Body of pancreas (tissue), 4 donors: ENCODE results near the gene ARV1.

Experiments used
- POLR2A ChIP-seq, 3 donors: fragments of 450-650 bp; IDR thresholded peaks; one replicate each; pipeline ENCODE4 v1.6.1; 2016; ENCODE audit warnings: antibody characterized with exemption in 3 of 3, mild to moderate bottlenecking in 2 of 3
- TF ChIP-seq, protein P1 (sequence below), 7 experiments: fragments of 450-650 bp in 4 of 7; fragments of 200-600 bp in 3 of 7; sonication (generic) in 3 of 7; IDR thresholded peaks; one replicate each; pipeline ENCODE4 v1.5.1; 2016 to 2019; ENCODE audit warnings: antibody characterized with exemption in 7 of 7

- TF ChIP-seq, protein P1, sequence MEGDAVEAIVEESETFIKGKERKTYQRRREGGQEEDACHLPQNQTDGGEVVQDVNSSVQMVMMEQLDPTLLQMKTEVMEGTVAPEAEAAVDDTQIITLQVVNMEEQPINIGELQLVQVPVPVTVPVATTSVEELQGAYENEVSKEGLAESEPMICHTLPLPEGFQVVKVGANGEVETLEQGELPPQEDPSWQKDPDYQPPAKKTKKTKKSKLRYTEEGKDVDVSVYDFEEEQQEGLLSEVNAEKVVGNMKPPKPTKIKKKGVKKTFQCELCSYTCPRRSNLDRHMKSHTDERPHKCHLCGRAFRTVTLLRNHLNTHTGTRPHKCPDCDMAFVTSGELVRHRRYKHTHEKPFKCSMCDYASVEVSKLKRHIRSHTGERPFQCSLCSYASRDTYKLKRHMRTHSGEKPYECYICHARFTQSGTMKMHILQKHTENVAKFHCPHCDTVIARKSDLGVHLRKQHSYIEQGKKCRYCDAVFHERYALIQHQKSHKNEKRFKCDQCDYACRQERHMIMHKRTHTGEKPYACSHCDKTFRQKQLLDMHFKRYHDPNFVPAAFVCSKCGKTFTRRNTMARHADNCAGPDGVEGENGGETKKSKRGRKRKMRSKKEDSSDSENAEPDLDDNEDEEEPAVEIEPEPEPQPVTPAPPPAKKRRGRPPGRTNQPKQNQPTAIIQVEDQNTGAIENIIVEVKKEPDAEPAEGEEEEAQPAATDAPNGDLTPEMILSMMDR (IDR thresholded peaks at IDR 0.05), result no peak
- TF ChIP-seq POLR2A (IDR thresholded peaks at IDR 0.05), result no peak
These were observed 34.6 kb downstream of the ARV1 start for GRCh38 chr1:231013391-231014015.
